Left lung (tissue), 10 donors: ENCODE results near the gene CACTIN. TPM values are rescaled to one million over a fixed set of nuclear protein-coding genes. Genes with fewer than 3 reads are reported as not detected.
"Not testable (repeated sequence)": the region's sequence is repeated elsewhere in the genome, so short reads cannot be mapped to it uniquely, and the experiment has no call there.

Experiments
- ATAC-seq: fragments of 200-7000 bp; cut with Tn5 transposase; one replicate; pipeline ENCODE4 v1.9.1; 2020; ENCODE audit warnings: moderate library complexity
- DNase-seq, 4 donors: peaks; one replicate each; pipeline ENCODE4 v3.0.0-alpha.2; 2013 to 2020
- H3K27ac ChIP-seq, 2 donors: fragments of 200-600 bp; sonication (generic) in 1 of 2; one replicate each; pipeline versions ENCODE4 v1.5.0 to v1.8.0; 2020 to 2021
- H3K27me3 ChIP-seq, 2 donors: fragments of 200-600 bp; sonication (generic) in 1 of 2; one replicate each; pipeline versions ENCODE4 v1.5.0 to v1.8.0; 2020 to 2021
- H3K36me3 ChIP-seq, 2 donors: fragments of 200-600 bp; sonication (generic) in 1 of 2; one replicate each; pipeline versions ENCODE4 v1.5.0 to v1.8.0; 2020 to 2021
- H3K4me1 ChIP-seq, 2 donors: fragments of 200-600 bp; one replicate each; pipeline ENCODE4 v1.8.0; 2021
- H3K4me3 ChIP-seq, 2 donors: fragments of 200-600 bp; sonication (generic) in 1 of 2; one replicate each; pipeline versions ENCODE4 v1.5.0 to v1.8.0; 2020 to 2021; ENCODE audit warnings: mild to moderate bottlenecking in 1 of 2
- H3K9me3 ChIP-seq, 2 donors: fragments of 200-600 bp; sonication (generic) in 1 of 2; one replicate each; pipeline versions ENCODE4 v1.5.0 to v1.8.0; 2020 to 2021
- CTCF ChIP-seq, 2 donors: fragments of 200-600 bp; sonication (generic) in 1 of 2; IDR thresholded peaks; one replicate each; pipeline versions ENCODE4 v1.5.0 to v1.8.0; 2021; ENCODE audit warnings: antibody characterized with exemption in 2 of 2
- intact Hi-C, 2 donors: fragments of 100-400 bp; cut with DNase I; formaldehyde crosslinking; loops; one replicate each; pipeline versions ENCODE4 v1.11.2 to v1.14.2; 2022
- polyA plus RNA-seq, 6 donors: library from polyadenylated mRNA; unstranded; fragments of 120-200 nt; gene quantifications; one replicate each; pipeline ENCODE4 v1.2.1, GENCODE V29; 2013; ENCODE audit not compliant: insufficient read length in 6 of 6
- total RNA-seq, 2 donors: library from RNA; stranded (reverse); fragmentation: NEBNext Ultra II Directional; extraction: Animal tissue kit (Norgen Biotek cat#: 25700); gene quantifications; one replicate each; pipeline ENCODE4 v1.2.1, GENCODE V29; 2021
- donor health status: DM: no; HTN: yes; CAD: no.
- donor health status: DM: no; HTN: no; CAD: no.

Gene CACTIN
- total and polyA plus RNA-seq, 8 donors = 19.8 to 33.2 (median 26.5) TPM

- peaks cover 14 to 27% of the 10 kb centered on the region in 2 donors for H3K27me3 ChIP-seq
- H3K4me3 ChIP-seq = no peak overlapping the region
- H3K27ac ChIP-seq = no peak overlapping the region
- no peaks in the 10 kb centered on the region for H3K36me3 ChIP-seq
- ATAC-seq = no peak
- no peak for DNase-seq
- H3K4me1 ChIP-seq = peaks cover 0 to 6% of the 10 kb centered on the region in 2 donors
- no peak for TF ChIP-seq CTCF (IDR thresholded peaks at IDR 0.05)
- no peaks in the 10 kb centered on the region for H3K9me3 ChIP-seq
- intact Hi-C loops = no loop called here
Observed at GRCh38 chr19:3589439-3589838, 37.2 kb downstream of the CACTIN start.

- intact Hi-C loops = no loop called here
- no peak for DNase-seq
- Histone ChIP-seq H3K36me3 (no peaks in the 10 kb centered on the region), H3K27me3 (peaks cover 14 to 37% of the 10 kb centered on the region in 2 donors), H3K9me3 (no peaks in the 10 kb centered on the region), H3K27ac (no peak overlapping the region), H3K4me1 (peaks cover 0 to 6% of the 10 kb centered on the region in 2 donors), H3K4me3 (no peak overlapping the region)
- TF ChIP-seq CTCF (IDR thresholded peaks at IDR 0.05) = no peak
- ATAC-seq = peak; percentile 44
Observed at GRCh38 chr19:3586707-3587346, 39.8 kb downstream of the CACTIN start.

- Histone ChIP-seq H3K27me3 (peaks cover 14 to 37% of the 10 kb centered on the region in 2 donors), H3K4me1 (peaks cover 0 to 6% of the 10 kb centered on the region in 2 donors), H3K9me3 (no peaks in the 10 kb centered on the region), H3K27ac (no peak overlapping the region), H3K36me3 (no peaks in the 10 kb centered on the region), H3K4me3 (peak overlapping the region; percentile 9 to 31)
- intact Hi-C loops = no loop called here
- TF ChIP-seq CTCF (IDR thresholded peaks at IDR 0.05) = peak; percentile 22 to 46
- no peak for ATAC-seq
- no peak for DNase-seq
Observed at GRCh38 chr19:3586127-3586626, 40.4 kb downstream of the CACTIN start.

GRCh38 chr19:3585301-3586126 lies 41.1 kb downstream of the CACTIN start, which contains the start of gene GIPC3:
Gene GIPC3, plus strand, starts transcription at chr19:3585478. Its CDS starts 120 bp downstream, at chr19:3585598.
- intact Hi-C loops = no loop called here
- Histone ChIP-seq H3K36me3 (no peaks in the 10 kb centered on the region), H3K27ac (no peak within 1 kb of the TSS), H3K9me3 (no peaks in the 10 kb centered on the region), H3K4me3 (peak within 1 kb of the TSS; percentile 9 to 31), H3K4me1 (peaks cover 0 to 6% of the 10 kb centered on the region in 2 donors), H3K27me3 (peaks cover 14 to 37% of the 10 kb centered on the region in 2 donors)
- no peak for TF ChIP-seq CTCF (IDR thresholded peaks at IDR 0.05)
- DNase-seq (no peak), ATAC-seq (no peak)

GRCh38 chr19:3584036-3584802 lies 42.4 kb downstream of the CACTIN start:
- H3K4me3 ChIP-seq, H3K27ac ChIP-seq, intact Hi-C loops, H3K36me3 ChIP-seq, H3K9me3 ChIP-seq, DNase-seq, H3K4me1 ChIP-seq, ATAC-seq: not testable (repeated sequence)
- peaks cover 14 to 37% of the 10 kb centered on the region in 2 donors for H3K27me3 ChIP-seq

GRCh38 chr19:3581792-3582191 lies 44.8 kb downstream of the CACTIN start:
- intact Hi-C loops = not testable (repeated sequence)

More at GRCh38 chr19:3581792-3582191, 44.8 kb downstream of the CACTIN start:
- not testable (repeated sequence) for H3K4me1 ChIP-seq, H3K4me3 ChIP-seq, H3K27ac ChIP-seq, H3K9me3 ChIP-seq, DNase-seq, ATAC-seq, H3K36me3 ChIP-seq
- peaks cover 14 to 34% of the 10 kb centered on the region in 2 donors for H3K27me3 ChIP-seq
